GM10847 (cell line): ENCODE data around the gene GPS2.

Experiments
- POLR2A ChIP-seq: IDR thresholded peaks from 2 replicates; pipeline ENCODE4 v1.6.1; 2011; ENCODE audit not compliant: insufficient read length; ENCODE audit errors: extremely low read depth

The GPS2 gene

DNA sequence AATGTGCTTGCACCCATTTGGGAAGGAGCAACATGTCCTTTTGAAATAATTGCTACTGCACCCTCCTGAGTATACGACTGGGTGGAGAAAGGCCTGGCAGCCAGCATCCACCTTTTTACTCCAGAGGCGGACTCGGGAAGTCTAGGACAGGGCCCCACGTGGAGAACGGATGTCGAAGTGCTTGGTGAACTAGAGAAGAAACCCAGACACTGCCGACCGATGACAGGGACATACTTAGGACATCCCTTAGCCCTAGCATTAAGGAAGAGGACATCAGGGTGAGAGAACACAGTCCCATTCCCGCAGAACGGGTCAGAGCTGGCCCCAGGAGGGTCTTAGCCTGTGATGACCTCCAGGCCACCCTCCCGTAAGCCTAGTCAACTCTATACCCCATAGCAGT, 24.5 kb downstream of the GPS2 start:
- TF ChIP-seq POLR2A: no peak

DNA sequence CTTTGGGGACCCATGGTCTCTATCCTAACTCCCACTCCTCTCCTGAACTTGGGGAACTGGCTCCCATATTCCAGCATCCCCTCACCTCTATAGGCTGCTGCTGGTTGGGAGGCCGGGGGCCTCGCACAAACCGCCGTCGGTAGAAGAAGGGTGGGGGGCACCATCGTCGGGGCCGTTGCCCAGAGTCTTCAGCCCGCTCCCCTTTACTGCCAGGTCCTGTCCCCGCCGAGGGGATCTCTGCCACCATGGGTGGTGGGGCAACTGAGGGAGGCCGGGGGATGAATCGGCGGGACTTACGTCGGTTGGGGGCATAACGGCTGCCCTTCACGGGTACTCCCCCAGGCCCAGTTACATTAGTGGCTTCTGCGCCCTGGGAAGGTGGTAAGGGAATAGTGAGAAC, 25.0 kb downstream of the GPS2 start:
- TF ChIP-seq POLR2A: no peak

DNA sequence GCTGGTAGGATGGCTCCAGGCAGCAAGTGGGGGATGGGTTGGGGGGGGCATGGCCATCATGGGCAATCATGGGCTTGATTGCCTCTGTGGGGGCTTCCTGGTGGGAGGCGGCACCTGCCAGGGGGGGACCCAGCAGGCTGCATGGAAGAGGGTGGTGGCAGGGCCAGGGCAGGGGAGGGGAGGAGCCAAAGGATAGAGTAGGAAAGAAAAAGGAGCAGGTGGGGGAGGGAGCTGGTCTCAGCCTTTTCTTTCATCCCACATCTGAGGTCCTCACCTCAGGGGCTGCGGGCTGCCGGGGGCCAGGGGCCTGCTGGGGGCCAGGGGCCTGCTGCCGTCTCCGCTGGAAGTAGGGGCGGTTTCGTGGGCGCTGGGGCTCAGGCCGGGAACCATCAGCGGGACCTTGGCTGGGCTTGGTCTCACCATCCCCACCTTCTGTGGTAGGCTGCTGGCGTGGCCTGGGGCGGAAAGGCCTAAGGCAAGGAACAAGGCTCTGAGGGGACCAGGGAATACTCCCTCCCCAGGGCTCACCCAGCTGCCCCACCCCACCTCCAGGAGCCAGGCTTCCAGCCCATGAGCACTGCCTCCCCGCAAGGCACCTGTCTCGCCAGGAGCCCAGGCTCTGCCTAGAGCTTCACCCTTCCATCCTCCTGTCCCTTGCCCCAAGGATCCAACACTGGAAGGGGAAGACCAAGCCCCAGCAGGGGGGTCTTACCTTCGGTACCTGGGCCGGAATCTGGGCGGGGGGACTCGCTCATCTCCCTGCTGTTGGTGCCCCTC, 25.7 kb downstream of the GPS2 start:
- TF ChIP-seq POLR2A: no peak

DNA sequence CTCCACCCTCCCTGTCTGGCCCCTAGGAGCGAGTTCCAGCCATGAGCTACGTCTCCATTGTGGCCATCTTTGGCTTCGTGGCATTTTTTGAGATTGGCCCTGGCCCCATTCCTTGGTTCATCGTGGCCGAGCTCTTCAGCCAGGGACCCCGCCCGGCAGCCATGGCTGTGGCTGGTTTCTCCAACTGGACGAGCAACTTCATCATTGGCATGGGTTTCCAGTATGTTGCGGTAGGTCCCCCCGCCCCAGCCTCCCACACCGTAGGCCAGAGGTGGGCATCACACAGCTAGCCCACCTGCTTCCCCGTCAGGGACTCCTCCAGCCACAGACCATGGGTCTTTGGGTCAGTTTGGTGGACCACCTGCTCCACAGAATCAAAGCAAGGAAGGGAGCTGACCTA, 29.5 kb downstream of the GPS2 start:
- no peak for TF ChIP-seq POLR2A

DNA sequence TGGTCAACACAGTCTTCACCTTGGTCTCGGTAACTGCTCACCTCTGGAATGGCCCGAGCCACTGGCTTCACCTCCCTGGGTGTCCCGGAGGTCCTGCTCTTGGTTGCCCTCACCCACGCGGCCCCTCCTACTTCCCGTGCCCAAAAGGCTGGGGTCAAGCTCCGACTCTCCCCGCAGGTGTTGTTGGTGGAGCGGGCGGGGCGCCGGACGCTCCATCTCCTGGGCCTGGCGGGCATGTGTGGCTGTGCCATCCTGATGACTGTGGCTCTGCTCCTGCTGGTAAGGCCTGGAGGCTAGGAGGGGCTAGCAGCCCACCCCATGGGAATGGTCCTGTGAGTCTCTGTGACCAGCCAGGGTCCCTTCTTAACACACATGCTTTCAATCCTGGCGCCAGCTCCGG, 30.2 kb downstream of the GPS2 start:
- TF ChIP-seq POLR2A: no peak

DNA sequence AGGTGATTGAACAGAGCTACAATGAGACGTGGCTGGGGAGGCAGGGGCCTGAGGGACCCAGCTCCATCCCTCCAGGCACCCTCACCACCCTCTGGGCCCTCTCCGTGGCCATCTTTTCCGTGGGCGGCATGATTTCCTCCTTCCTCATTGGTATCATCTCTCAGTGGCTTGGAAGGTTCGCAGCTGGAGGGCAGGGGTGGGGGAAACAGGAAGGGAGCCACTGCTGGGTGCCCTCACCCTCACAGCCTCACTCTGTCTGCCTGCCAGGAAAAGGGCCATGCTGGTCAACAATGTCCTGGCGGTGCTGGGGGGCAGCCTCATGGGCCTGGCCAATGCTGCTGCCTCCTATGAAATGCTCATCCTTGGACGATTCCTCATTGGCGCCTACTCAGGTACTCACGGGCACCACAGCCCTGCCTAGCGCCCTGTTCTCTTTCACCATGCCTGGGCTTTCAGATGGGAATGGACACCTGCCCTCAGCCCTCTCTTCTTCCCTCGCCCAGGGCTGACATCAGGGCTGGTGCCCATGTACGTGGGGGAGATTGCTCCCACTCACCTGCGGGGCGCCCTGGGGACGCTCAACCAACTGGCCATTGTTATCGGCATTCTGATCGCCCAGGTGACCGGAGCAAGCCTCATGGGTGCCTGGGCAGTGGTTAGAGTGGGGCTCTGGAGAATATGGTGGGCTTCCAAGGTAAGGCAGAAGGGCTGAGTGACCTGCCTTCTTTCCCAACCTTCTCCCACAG, 31.5 kb downstream of the GPS2 start:
- no peak for TF ChIP-seq POLR2A

DNA sequence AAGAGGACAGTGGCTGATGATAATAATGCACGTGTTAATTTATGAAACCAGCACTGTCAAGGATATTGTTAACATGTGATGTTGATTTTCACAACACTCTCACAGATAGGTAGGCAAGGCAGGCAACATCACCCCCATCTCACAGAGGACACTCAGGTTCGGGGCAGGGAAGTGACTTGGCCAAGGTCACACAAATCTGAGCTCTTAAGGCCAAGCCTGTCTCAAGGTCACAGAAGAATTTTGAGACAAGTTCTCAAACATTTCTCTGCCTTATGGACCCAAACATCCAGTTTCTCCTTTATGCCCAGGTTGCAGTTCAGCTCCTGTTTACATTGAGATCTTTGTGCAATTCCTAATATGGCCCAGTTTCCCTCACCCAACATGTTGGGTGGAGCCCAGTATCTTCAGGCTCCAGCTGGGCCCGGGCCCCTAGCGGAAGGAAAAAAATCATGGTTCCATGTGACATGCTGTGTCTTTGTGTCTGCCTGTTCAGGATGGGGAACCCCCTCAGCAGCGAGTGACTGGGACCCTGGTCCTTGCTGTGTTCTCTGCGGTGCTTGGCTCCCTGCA, 32.3 kb downstream of the GPS2 start:
- no peak for TF ChIP-seq POLR2A

DNA sequence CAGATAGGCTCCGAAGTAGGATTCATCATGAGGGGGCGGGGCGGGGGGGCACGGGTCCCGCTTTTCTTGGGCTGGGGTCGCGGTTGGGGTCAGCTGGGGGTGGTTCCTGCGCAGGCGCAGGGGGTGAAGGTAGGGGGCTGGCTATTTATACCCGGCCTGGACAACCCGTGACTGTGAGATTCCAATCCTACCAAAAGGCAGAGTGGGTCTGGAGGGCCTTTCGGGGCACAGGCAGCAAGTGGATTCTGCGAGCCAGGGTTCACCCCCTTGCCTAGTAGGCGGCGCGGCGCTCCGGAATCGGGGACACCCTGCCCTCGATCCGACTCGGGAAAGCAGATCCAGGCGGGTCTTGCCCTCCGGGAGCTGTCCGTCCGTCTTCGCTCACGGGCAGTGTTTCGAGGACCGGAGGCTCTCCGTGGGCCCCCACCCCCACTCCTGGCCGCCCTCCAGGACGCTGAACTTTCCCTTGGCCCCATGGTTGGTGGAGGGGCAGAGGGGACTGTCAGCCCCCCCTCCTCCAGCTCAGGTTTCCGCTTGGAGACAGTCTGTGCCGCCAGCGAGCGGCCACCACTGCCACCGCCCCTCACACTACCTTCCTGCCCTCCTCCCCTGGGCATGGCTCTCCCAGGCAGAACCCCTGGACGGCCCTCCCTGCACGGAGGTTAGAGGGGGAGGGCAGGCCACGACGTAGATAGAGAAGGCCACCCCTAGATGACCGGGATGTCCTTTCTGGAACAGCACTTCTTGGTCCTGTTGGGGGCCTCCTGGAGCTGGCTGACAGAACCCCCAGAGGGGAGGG, 33.0 kb downstream of the GPS2 start:
- no peak for TF ChIP-seq POLR2A

DNA sequence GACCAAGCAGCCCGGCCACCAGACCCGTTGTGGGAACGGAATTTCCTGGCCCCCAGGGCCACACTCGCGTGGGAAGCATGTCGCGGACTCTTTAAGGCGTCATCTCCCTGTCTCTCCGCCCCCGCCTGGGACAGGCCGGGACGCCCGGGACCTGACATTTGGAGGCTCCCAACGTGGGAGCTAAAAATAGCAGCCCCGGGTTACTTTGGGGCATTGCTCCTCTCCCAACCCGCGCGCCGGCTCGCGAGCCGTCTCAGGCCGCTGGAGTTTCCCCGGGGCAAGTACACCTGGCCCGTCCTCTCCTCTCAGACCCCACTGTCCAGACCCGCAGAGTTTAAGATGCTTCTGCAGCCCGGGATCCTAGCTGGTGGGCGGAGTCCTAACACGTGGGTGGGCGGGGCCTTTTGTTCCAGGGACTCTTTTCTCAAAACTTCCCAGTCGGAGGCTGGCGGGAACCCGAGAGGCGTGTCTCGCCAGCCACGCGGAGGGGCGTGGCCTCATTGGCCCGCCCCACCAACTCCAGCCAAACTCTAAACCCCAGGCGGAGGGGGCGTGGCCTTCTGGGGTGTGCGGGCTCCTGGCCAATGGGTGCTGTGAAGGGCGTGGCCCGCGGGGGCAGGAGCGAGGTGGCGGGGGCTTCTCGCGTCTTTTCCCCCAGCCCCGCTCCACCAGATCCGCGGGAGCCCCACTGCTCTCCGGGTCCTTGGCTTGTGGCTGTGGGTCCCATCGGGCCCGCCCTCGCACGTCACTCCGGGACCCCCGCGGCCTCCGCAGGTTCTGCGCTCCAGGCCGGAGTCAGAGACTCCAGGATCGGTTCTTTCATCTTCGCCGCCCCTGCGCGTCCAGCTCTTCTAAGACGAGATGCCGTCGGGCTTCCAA, 33.8 kb downstream of the GPS2 start, which contains the start of gene SLC2A4:
TSS of gene SLC2A4 (plus strand) at position 645 of the 879 bp plus-strand sequence. CDS start at position 862, 217 bp downstream.
- TF ChIP-seq POLR2A: no peak

DNA sequence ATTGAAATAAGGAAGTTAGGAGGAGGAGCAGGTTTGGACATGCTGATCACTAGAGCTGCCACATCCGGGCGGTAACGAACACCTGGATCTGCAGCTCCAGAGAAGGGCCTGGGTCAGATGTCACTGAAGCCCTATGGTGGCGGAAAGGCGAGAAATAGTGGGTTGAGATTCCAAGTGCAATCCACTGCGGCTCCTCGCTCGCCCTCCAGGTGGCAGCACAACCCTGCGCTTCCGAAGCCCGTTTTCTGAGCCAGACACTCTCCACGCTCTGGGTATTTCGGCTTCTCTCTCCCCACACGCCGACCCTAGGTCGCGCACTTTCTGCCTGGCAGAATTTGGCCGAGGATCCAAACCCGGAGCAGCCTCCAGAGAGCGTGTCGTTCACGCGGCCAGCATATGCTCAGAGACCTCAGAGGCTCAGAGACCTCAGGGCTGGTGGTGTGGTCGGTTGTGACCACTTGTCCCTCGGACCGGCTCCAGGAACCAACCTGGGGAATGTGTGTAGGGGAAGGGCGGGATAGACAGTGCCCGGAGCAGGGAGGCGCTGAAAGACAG, 34.6 kb downstream of the GPS2 start:
- no peak for TF ChIP-seq POLR2A

DNA sequence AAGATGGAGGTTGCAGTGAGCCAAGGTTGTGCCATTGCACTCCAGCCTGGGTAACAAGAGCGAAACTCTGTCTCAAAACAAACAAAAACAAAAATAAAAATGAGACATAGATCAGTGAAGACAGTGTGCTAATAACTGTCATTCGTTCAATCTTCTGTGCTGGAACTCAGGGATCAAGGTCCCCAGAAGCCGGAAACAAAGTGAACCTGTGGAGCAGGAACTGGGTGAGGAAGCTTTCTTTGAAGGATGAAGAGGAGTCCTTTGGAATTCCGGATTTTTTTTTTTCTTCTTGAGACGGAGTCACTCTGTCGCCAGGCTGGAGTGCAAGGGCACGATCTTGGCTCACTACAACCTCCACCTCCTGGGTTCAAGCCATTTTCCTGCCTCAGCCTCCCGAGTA, 35.7 kb downstream of the GPS2 start:
- TF ChIP-seq POLR2A: no peak

DNA sequence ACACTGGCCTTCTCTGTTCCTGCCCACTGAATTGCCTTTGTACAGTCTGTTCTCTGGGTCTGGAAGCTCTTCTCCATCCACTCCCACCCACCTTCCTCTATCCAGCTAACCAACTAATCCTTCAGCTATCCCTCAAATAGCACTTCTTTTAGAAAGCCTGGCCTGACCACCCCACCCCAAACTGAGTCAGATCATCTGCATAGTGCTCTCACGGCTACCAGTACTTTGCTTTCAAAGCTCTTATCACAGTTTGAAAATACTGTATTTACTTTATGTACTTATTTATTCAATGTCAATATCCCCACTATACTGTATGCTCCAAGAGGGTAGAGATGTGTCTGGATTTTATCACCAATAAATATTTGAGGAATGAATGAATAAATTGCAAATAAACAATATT, 48.4 kb downstream of the GPS2 start:
- TF ChIP-seq POLR2A: no peak

DNA sequence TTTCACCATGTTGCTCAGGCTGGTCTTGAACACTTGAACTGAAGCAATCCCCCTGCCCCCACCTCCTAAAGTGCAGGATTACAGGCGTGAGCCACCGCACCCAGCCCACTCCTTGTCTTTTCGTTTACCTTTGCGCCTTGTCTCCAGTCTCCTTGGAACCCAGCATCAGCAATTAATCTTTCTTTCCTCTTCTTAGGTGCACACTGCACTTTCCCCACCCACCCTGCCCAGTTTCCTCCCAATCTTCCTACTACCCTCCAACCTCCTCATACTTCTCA, 51.4 kb downstream of the GPS2 start:
- TF ChIP-seq POLR2A: no peak

DNA sequence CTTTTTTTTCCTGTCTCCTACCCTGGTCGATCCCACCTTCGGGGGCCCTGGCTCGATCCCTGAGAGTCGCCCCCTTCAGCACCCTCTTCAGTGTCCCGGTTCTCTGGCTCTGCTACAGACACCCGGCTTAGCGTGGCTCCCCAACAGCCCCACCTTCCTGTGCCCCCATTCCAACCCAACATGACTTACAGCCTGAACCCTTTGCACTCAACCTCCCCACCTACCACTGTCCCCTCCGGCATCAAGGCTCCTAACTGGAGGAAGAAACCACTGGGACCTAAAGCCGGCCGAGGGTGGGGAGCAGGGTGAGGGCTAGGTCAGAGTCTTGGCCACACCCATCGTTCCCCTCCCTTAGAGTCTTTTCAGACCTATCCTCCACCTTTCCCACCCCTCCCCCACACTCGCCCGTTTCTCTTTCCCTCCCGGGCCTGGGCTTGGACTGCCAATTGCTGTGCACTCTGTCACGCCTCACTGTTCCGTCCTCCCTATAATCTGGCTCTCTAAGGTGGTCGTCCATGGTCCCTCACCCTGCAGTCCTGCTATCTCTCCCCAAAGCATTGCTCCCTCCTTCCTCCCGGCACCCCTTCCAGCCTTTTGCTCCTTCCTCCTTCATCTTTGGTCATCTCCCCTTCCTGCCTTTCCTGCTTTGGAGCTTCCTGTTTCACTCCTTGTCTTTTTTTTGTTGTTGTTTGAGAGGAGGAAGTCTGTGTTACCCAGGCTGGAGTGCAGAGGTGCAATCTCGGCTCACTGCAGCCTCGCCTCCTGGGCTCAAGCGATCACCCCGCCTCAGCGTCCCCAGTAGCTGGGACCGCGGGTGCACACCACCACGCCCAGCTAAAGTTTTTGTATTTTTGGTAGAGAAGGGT, 52.0 kb downstream of the GPS2 start:
- TF ChIP-seq POLR2A: no peak
